Endothelial cell of umbilical vein (primary cell): Measurements from ENCODE around the gene MYRIP.

ENCODE experiments used
- EZH2 ChIP-seq: IDR thresholded peaks from 2 replicates; pipeline ENCODE4 v1.6.1; 2012; ENCODE audit warnings: borderline replicate concordance, low read depth, mild to moderate bottlenecking, moderate library complexity, low read length, inconsistent platforms; ENCODE audit not compliant: severe bottlenecking
- FOS ChIP-seq: IDR thresholded peaks from 2 replicates; pipeline ENCODE4 v1.6.1; 2011; ENCODE audit warnings: mild to moderate bottlenecking, low read length, moderate library complexity, borderline replicate concordance; ENCODE audit not compliant: insufficient read depth
- GATA2 ChIP-seq: IDR thresholded peaks from 2 replicates; pipeline ENCODE4 v1.7.0; 2011; ENCODE audit warnings: low read depth, mild to moderate bottlenecking, moderate library complexity, mixed read lengths, low read length; ENCODE audit not compliant: insufficient read length, insufficient read depth
- POLR2A ChIP-seq: IDR thresholded peaks from 2 replicates; pipeline ENCODE4 v1.6.1; 2012; ENCODE audit warnings: low read depth, mild to moderate bottlenecking, control low read depth, low read length
- POLR2AphosphoS5 ChIP-seq: IDR thresholded peaks from 2 replicates; pipeline ENCODE4 v1.6.1; 2012; ENCODE audit warnings: low read depth, mild to moderate bottlenecking, control low read depth, low read length, moderate library complexity; ENCODE audit not compliant: insufficient read depth
- TF ChIP-seq, protein P1 (sequence below): IDR thresholded peaks from 2 replicates; pipeline ENCODE4 v1.6.1; 2011; ENCODE audit not compliant: insufficient read depth, insufficient read length
- TF ChIP-seq, protein P2 (sequence below), 2 donors: IDR thresholded peaks; 1 replicate in 1 of 2; 2 replicates in 1 of 2; pipeline ENCODE4 v1.5.1; 2011; ENCODE audit warnings: low read length in 2 of 2, mild to moderate bottlenecking in 2 of 2, moderate library complexity in 2 of 2, control low read depth in 1 of 2, inconsistent platforms in 1 of 2, low read depth in 1 of 2; ENCODE audit not compliant: insufficient read depth in 1 of 2; ENCODE audit errors: extremely low read depth in 1 of 2

DNA sequence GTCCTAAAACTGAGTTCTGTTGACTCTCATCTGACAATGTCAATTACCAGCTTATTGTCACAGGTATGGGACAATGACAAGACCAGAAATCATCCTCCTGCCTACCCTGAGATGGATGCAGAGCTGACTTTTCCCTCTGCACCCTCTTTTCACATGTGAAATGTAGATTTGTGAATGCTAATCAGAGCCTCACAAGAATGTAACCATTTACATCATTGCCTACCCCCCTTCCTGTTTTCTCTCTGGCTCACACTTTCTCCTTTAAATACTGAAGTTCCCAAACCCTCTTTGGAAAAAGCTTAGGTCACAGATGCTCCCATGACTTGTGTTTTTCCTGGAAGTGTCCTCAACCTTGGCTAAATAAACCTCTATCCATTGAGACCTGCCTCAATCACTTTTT is 228.2 kb downstream of the MYRIP start:
- TF ChIP-seq EZH2, result no peak
- TF ChIP-seq, protein P1, sequence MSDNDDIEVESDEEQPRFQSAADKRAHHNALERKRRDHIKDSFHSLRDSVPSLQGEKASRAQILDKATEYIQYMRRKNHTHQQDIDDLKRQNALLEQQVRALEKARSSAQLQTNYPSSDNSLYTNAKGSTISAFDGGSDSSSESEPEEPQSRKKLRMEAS, result no peak
- TF ChIP-seq, protein P2, sequence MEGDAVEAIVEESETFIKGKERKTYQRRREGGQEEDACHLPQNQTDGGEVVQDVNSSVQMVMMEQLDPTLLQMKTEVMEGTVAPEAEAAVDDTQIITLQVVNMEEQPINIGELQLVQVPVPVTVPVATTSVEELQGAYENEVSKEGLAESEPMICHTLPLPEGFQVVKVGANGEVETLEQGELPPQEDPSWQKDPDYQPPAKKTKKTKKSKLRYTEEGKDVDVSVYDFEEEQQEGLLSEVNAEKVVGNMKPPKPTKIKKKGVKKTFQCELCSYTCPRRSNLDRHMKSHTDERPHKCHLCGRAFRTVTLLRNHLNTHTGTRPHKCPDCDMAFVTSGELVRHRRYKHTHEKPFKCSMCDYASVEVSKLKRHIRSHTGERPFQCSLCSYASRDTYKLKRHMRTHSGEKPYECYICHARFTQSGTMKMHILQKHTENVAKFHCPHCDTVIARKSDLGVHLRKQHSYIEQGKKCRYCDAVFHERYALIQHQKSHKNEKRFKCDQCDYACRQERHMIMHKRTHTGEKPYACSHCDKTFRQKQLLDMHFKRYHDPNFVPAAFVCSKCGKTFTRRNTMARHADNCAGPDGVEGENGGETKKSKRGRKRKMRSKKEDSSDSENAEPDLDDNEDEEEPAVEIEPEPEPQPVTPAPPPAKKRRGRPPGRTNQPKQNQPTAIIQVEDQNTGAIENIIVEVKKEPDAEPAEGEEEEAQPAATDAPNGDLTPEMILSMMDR (IDR thresholded peaks at IDR 0.05; ENCODE audit: extremely low read depth in 1 of 2, insufficient read depth in 1 of 2, low read depth in 1 of 2, low read length in 2 of 2), result no peak
- no peak for TF ChIP-seq POLR2A
- TF ChIP-seq GATA2, result no peak
- no peak for TF ChIP-seq POLR2AphosphoS5
- no peak for TF ChIP-seq FOS
